ENCODE results near the gene DBT.

DBT gene

DNA sequence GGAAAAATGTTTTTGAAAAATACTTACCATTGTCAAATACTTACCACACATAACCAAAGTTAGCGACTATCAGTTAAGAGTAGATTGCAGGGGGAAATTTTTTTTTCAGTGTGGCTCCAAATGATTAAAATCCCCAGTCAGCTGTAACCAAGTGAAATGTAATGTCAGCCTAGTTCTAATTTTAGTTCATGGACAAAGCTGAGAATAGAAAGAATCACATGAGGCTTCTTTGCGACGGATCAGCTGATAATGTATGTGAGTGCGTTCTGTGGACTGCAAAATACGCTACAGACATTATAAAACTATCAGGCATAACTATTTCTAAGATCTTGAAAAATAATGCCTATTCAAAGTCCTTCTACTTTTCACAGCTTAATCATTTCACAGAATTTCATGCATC is 71.5 kb downstream of the DBT start, which contains the start of gene LRRC39:
Gene LRRC39 (minus strand): TSS at position 166 of the 400 bp plus-strand sequence. CDS start 9,740 bp downstream, outside the sequence.
- no peak for TF ChIP-seq CTCF (IDR thresholded peaks at IDR 0.05; ENCODE audit: insufficient read depth, low read length, poor library complexity, severe bottlenecking)
- H3K4me3 ChIP-seq (replicated peaks; ENCODE audit: low read depth, low read length), result no peak within 1 kb of the TSS
- no peak for DNase-seq (ENCODE audit: extremely low read depth, insufficient read length)
- H3K36me3 ChIP-seq (ENCODE audit: control insufficient read depth, insufficient read depth, low read length), result no peaks in the 10 kb centered on the region
- no peaks in the 10 kb centered on the region for H3K27me3 ChIP-seq (replicated peaks; ENCODE audit: control insufficient read depth, insufficient read depth, low read length)

GRCh38 chr1:100177295-100178041 is 72.2 kb downstream of the DBT start:
- no peaks in the 10 kb centered on the region for H3K27me3 ChIP-seq (replicated peaks; ENCODE audit: control insufficient read depth, insufficient read depth, low read length)
- H3K4me3 ChIP-seq (replicated peaks; ENCODE audit: low read depth, low read length), result no peak overlapping the region
- no peak for TF ChIP-seq CTCF (IDR thresholded peaks at IDR 0.05; ENCODE audit: insufficient read depth, low read length, poor library complexity, severe bottlenecking)
- H3K36me3 ChIP-seq (ENCODE audit: control insufficient read depth, insufficient read depth, low read length), result no peaks in the 10 kb centered on the region
- DNase-seq (ENCODE audit: extremely low read depth, insufficient read length), result no peak

DNA sequence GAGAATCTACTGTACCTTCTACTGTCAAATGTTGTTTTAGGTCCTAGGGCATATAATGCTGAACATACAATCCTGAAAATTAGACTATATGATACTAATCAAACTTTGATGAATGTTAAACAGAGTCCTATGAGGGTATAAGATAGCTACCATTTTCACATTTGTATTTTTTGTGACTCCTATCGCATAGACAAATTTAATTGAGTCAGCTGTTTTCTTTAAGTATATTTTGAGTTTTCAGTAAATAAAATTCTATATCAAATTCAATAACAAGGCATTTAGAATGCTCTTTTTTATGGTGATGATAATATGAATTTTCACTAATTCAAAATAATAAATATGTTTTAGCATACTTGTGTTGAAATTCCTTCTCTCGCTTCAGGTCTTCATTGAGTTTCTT is 81.6 kb downstream of the DBT start:
- no peaks in the 10 kb centered on the region for H3K27me3 ChIP-seq (replicated peaks; ENCODE audit: control insufficient read depth, insufficient read depth, low read length)
- no peak for DNase-seq (ENCODE audit: extremely low read depth, insufficient read length)
- H3K36me3 ChIP-seq (ENCODE audit: control insufficient read depth, insufficient read depth, low read length), result no peaks in the 10 kb centered on the region
- TF ChIP-seq CTCF (IDR thresholded peaks at IDR 0.05; ENCODE audit: insufficient read depth, low read length, poor library complexity, severe bottlenecking), result no peak
- H3K4me3 ChIP-seq (replicated peaks; ENCODE audit: low read depth, low read length), result no peak overlapping the region

GRCh38 chr1:100164702-100165101 is 84.9 kb downstream of the DBT start:
- H3K27me3 ChIP-seq (replicated peaks; ENCODE audit: control insufficient read depth, insufficient read depth, low read length), result no peaks in the 10 kb centered on the region
- TF ChIP-seq CTCF (IDR thresholded peaks at IDR 0.05; ENCODE audit: insufficient read depth, low read length, poor library complexity, severe bottlenecking), result no peak
- no peak for DNase-seq (ENCODE audit: extremely low read depth, insufficient read length)

DNA sequence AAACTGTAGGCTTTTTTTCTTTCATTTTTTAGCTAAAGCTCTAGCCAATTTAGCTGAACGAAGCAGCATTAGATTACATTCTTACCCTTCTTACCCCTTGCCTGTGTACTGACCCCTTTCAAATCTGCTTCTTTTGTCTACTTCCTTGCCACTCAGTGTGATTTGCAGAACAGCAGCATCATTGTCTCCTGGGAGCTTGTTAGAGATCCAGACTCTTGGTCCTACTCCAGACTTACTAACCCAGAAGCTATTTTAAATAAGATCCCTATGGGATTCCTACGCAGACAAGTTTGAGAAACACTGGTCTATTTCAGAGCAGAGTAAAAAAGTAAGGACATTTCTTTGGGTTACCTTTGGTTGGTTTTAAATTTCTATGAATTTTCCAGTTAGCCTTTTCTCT is 85.4 kb downstream of the DBT start:
- no peak for TF ChIP-seq CTCF (IDR thresholded peaks at IDR 0.05; ENCODE audit: insufficient read depth, low read length, poor library complexity, severe bottlenecking)
- Histone ChIP-seq H3K36me3 (ENCODE audit: control insufficient read depth, insufficient read depth, low read length) (no peaks in the 10 kb centered on the region), H3K4me3 (replicated peaks; ENCODE audit: low read depth, low read length) (no peak overlapping the region), H3K27me3 (replicated peaks; ENCODE audit: control insufficient read depth, insufficient read depth, low read length) (no peaks in the 10 kb centered on the region)
- DNase-seq (ENCODE audit: extremely low read depth, insufficient read length), result no peak

More at GRCh38 chr1:100164702-100165101, 84.9 kb downstream of the DBT start:
- H3K4me3 ChIP-seq (replicated peaks; ENCODE audit: low read depth, low read length), result no peak overlapping the region
- H3K36me3 ChIP-seq (ENCODE audit: control insufficient read depth, insufficient read depth, low read length), result no peaks in the 10 kb centered on the region
